Tibial artery (tissue), 4 donors: ENCODE results near the gene MIPEP.
"Not testable (repeated sequence)": the region's sequence is repeated elsewhere in the genome, so short reads cannot be mapped to it uniquely, and the experiment has no call there.

ENCODE experiments used
- DNase-seq, 2 donors: peaks; one replicate each; pipeline ENCODE4 v3.0.0-alpha.2; 2019
- H3K27ac ChIP-seq, 2 donors: fragments of 200-600 bp; sonication (generic) in 1 of 2; 1 replicate in 1 of 2; 2 replicates in 1 of 2; pipeline ENCODE4 v1.5.1; 2018 to 2019; ENCODE audit warnings: mild to moderate bottlenecking in 1 of 2
- H3K27me3 ChIP-seq, 2 donors: fragments of 200-600 bp; sonication (generic) in 1 of 2; one replicate each; pipeline versions ENCODE4 v1.5.1 to v1.6.0; 2016 to 2019
- H3K36me3 ChIP-seq, 3 donors: fragments of 200-600 bp; sonication (generic) in 2 of 3; one replicate each; pipeline ENCODE4 v1.5.1; 2016 to 2019; ENCODE audit warnings: mild to moderate bottlenecking in 2 of 3
- H3K4me1 ChIP-seq, 4 donors: fragments of 200-600 bp; sonication (generic) in 2 of 4; 1 replicate in 3 of 4; 2 replicates in 1 of 4; pipeline ENCODE4 v1.5.1; 2016 to 2019
- H3K4me3 ChIP-seq, 2 donors: fragments of 200-600 bp; sonication (generic) in 1 of 2; 1 replicate in 1 of 2; 2 replicates in 1 of 2; pipeline ENCODE4 v1.5.1; 2018 to 2019; ENCODE audit warnings: mild to moderate bottlenecking in 2 of 2
- H3K9me3 ChIP-seq, 3 donors: fragments of 200-600 bp; sonication (generic) in 1 of 3; one replicate each; pipeline ENCODE4 v1.5.1; 2016 to 2019
- CTCF ChIP-seq, 2 experiments: fragments of 200-600 bp in 1 of 2; fragments of 450-650 bp in 1 of 2; IDR thresholded peaks; one replicate each; pipeline ENCODE4 v1.5.1; 2017 to 2019; ENCODE audit warnings: antibody characterized with exemption in 2 of 2, mild to moderate bottlenecking in 1 of 2, moderate library complexity in 1 of 2
- intact Hi-C: fragments of 100-400 bp; cut with DNase I; formaldehyde crosslinking; loops from one replicate; pipeline ENCODE4 v1.15.0; 2023; ENCODE audit warnings: low total_unique reads

MIPEP gene

GRCh38 chr13:23748109-23748990 lies 140.8 kb downstream of the MIPEP start:
- intact Hi-C loops, result no loop called here
- no peak for TF ChIP-seq CTCF (IDR thresholded peaks at IDR 0.05)
- Histone ChIP-seq H3K4me3 (no peak overlapping the region), H3K4me1 (peaks cover 0 to 2% (median 0%) of the 10 kb centered on the region in 4 donors), H3K27ac (no peak overlapping the region), H3K27me3 (no peaks in the 10 kb centered on the region), H3K9me3 (no peaks in the 10 kb centered on the region), H3K36me3 (peaks cover 0 to 13% (median 7%) of the 10 kb centered on the region in 3 donors)
- DNase-seq, result no peak

GRCh38 chr13:23746141-23746540 lies 143.1 kb downstream of the MIPEP start:
- H3K4me3 ChIP-seq, intact Hi-C loops, H3K9me3 ChIP-seq, H3K27ac ChIP-seq, H3K4me1 ChIP-seq, DNase-seq, H3K27me3 ChIP-seq: not testable (repeated sequence)
- peaks cover 0 to 13% (median 7%) of the 10 kb centered on the region in 3 donors for H3K36me3 ChIP-seq

- H3K27me3 ChIP-seq, result no peaks in the 10 kb centered on the region
- TF ChIP-seq CTCF (IDR thresholded peaks at IDR 0.05), result no peak
- H3K27ac ChIP-seq, result no peak overlapping the region
- peaks cover 0 to under 1% (median 0%) of the 10 kb centered on the region in 3 donors for H3K36me3 ChIP-seq
- H3K9me3 ChIP-seq, result no peaks in the 10 kb centered on the region
- no peak for DNase-seq
- intact Hi-C loops, result no loop called here
- H3K4me3 ChIP-seq, result no peak overlapping the region
- H3K4me1 ChIP-seq, result no peaks in the 10 kb centered on the region
Observed at GRCh38 chr13:23744315-23744714, 144.9 kb downstream of the MIPEP start.

- H3K27ac ChIP-seq, result no peak overlapping the region
- no peaks in the 10 kb centered on the region for H3K9me3 ChIP-seq
- TF ChIP-seq CTCF (IDR thresholded peaks at IDR 0.05), result no peak
- H3K4me3 ChIP-seq, result no peak overlapping the region
- no peaks in the 10 kb centered on the region for H3K4me1 ChIP-seq
- DNase-seq, result no peak
- no peaks in the 10 kb centered on the region for H3K27me3 ChIP-seq
- H3K36me3 ChIP-seq, result no peaks in the 10 kb centered on the region
- intact Hi-C loops, result no loop called here
Observed at GRCh38 chr13:23743278-23744076, 145.7 kb downstream of the MIPEP start.

GRCh38 chr13:23741879-23742510 lies 147.2 kb downstream of the MIPEP start:
- TF ChIP-seq CTCF (IDR thresholded peaks at IDR 0.05), result no peak
- Histone ChIP-seq H3K27me3 (no peaks in the 10 kb centered on the region), H3K36me3 (no peaks in the 10 kb centered on the region), H3K27ac (no peak overlapping the region), H3K4me1 (no peaks in the 10 kb centered on the region), H3K4me3 (no peak overlapping the region), H3K9me3 (no peaks in the 10 kb centered on the region)
- no peak for DNase-seq
- intact Hi-C loops, result no loop called here
